Mucosa of descending colon (tissue), 3 donors: ENCODE measurements around the gene ZNG1A. TPM values are rescaled to one million over a fixed set of nuclear protein-coding genes. Genes with fewer than 3 reads are reported as not detected.
"Not testable (repeated sequence)": the region's sequence is repeated elsewhere in the genome, so short reads cannot be mapped to it uniquely, and the experiment has no call there.

Source experiments
- ATAC-seq: fragments of 200-7000 bp; cut with Tn5 transposase; one replicate; pipeline ENCODE4 v1.9.1; 2020; ENCODE audit warnings: mild to moderate bottlenecking, moderate library complexity
- DNase-seq, 3 donors: peaks; one replicate each; pipeline ENCODE4 v3.0.0-alpha.2; 2020
- H3K36me3 ChIP-seq: fragments of 200-600 bp; one replicate; pipeline ENCODE4 v1.8.0; 2021; ENCODE audit warnings: low read depth, mild to moderate bottlenecking
- H3K4me1 ChIP-seq: fragments of 200-600 bp; one replicate; pipeline ENCODE4 v1.8.0; 2021; ENCODE audit warnings: low read depth, mild to moderate bottlenecking
- H3K4me3 ChIP-seq: fragments of 200-600 bp; one replicate; pipeline ENCODE4 v1.8.0; 2021; ENCODE audit warnings: mild to moderate bottlenecking
- H3K9me3 ChIP-seq: fragments of 200-600 bp; one replicate; pipeline ENCODE4 v1.8.0; 2021; ENCODE audit warnings: mild to moderate bottlenecking
- CTCF ChIP-seq: fragments of 200-600 bp; IDR thresholded peaks from one replicate; pipeline ENCODE4 v1.8.0; 2022; ENCODE audit warnings: antibody characterized with exemption, mild to moderate bottlenecking
- intact Hi-C, 2 donors: fragments of 100-400 bp; cut with DNase I in 1 of 2; cut with micrococcal nuclease in 1 of 2; formaldehyde crosslinking; loops; one replicate each; pipeline versions ENCODE4 v1.11.0 to v1.11.1; 2022; cut with DNase I, micrococcal nuclease
- long read RNA-seq, 2 donors: library from polyadenylated mRNA; unstranded; transcript quantifications; one replicate each; pipeline ENCODE4 v2.0.0, GENCODE V29; 2019 to 2021
- total RNA-seq, 3 donors: library from RNA; stranded (reverse); fragmentation: NEBNext Ultra II Directional in 2 of 3; extraction: Animal tissue kit (Norgen Biotek cat#: 25700) in 2 of 3; gene quantifications; one replicate each; pipeline versions ENCODE4 v1.2.1 to v1.2.4, GENCODE V29; 2021 to 2023
- donor health status: DM: no; HTN: no; CAD: no; lungs with moderate emphysema.
- donor health status: DM: no; HTN: no; CAD: no.
- donor health status: DM: no; HTN: yes; CAD: no.

Gene ZNG1A
- 10 to 100 TPM; 25.2 to 36.0 (median 33.3) TPM for total RNA-seq
- long read RNA-seq, donor 1, transcript CBWD1-202 (15 exons, 1,706 nt), result major isoform, 17 of 30 reads
- long read RNA-seq, donor 1, partial matches to known transcripts, result 1 of 30 reads
- long read RNA-seq, donor 1, other reads (novel, unspliced or antisense), result 4 of 30 reads
- long read RNA-seq, donor 2, transcript CBWD1-201 (16 exons, 1,771 nt), result minor isoform, 7 of 73 reads
- long read RNA-seq, donor 2, transcript CBWD1-202 (15 exons, 1,706 nt), result major isoform, 55 of 73 reads
- long read RNA-seq, donor 2, partial matches to known transcripts, result 3 of 73 reads
- long read RNA-seq, donor 2, other reads (novel, unspliced or antisense), result 1 of 73 reads

GRCh38 chr9:178970-179383, at the start of gene ZNG1A:
Gene ZNG1A (minus strand): TSS chr9:179056. CDS start chr9:178969, 87 bp downstream.
- DNase-seq, result peak; percentile 88 to 93 (median 93)
- intact Hi-C loops, H3K36me3 ChIP-seq, H3K4me1 ChIP-seq, ATAC-seq, H3K9me3 ChIP-seq, H3K4me3 ChIP-seq: not testable (repeated sequence)

- no peaks in the 10 kb centered on the region for H3K4me1 ChIP-seq
- no peak for ATAC-seq
- DNase-seq, result no peak
- intact Hi-C loops, result no loop called here
- no peaks in the 10 kb centered on the region for H3K9me3 ChIP-seq
- no peaks in the 10 kb centered on the region for H3K36me3 ChIP-seq
- no peak overlapping the region for H3K4me3 ChIP-seq
- TF ChIP-seq CTCF, result no peak
These were observed 49.0 kb upstream of the ZNG1A start for GRCh38 chr9:227860-228259.

- no peaks in the 10 kb centered on the region for H3K4me1 ChIP-seq
- DNase-seq (no peak), ATAC-seq (peak; percentile 68)
- no peak overlapping the region for H3K4me3 ChIP-seq
- no peak for TF ChIP-seq CTCF
- no peaks in the 10 kb centered on the region for H3K36me3 ChIP-seq
- intact Hi-C loops, result no loop called here
- no peaks in the 10 kb centered on the region for H3K9me3 ChIP-seq
These were observed 46.0 kb upstream of the ZNG1A start for GRCh38 chr9:224582-225520.

- no peak for ATAC-seq
- Histone ChIP-seq H3K4me3 (no peak overlapping the region), H3K9me3 (no peaks in the 10 kb centered on the region), H3K4me1 (no peaks in the 10 kb centered on the region), H3K36me3 (no peaks in the 10 kb centered on the region)
- no peak for DNase-seq
- no peak for TF ChIP-seq CTCF
- intact Hi-C loops, result no loop called here
These were observed 45.2 kb upstream of the ZNG1A start for GRCh38 chr9:224026-224425.

GRCh38 chr9:223152-223551, 44.3 kb upstream of the ZNG1A start:
- TF ChIP-seq CTCF, result no peak
- DNase-seq (no peak), ATAC-seq (no peak)
- H3K4me3 ChIP-seq, result no peak overlapping the region
- no peaks in the 10 kb centered on the region for H3K36me3 ChIP-seq
- intact Hi-C loops, result no loop called here
- no peaks in the 10 kb centered on the region for H3K9me3 ChIP-seq
- no peaks in the 10 kb centered on the region for H3K4me1 ChIP-seq
